Upper lobe of left lung (tissue), 4 donors: ENCODE data around the gene LECT2.

ENCODE experiments used
- POLR2A ChIP-seq, 4 donors: fragments of 450-650 bp; IDR thresholded peaks; one replicate each; pipeline ENCODE4 v1.5.1; 2016 to 2017; ENCODE audit warnings: antibody characterized with exemption in 4 of 4, mild to moderate bottlenecking in 2 of 4
- TF ChIP-seq, protein P1 (sequence below), 6 experiments: fragments of 450-650 bp in 4 of 6; fragments of 200-600 bp in 2 of 6; sonication (generic) in 2 of 6; IDR thresholded peaks; one replicate each; pipeline ENCODE4 v1.5.1; 2016 to 2019; ENCODE audit warnings: antibody characterized with exemption in 6 of 6

DNA sequence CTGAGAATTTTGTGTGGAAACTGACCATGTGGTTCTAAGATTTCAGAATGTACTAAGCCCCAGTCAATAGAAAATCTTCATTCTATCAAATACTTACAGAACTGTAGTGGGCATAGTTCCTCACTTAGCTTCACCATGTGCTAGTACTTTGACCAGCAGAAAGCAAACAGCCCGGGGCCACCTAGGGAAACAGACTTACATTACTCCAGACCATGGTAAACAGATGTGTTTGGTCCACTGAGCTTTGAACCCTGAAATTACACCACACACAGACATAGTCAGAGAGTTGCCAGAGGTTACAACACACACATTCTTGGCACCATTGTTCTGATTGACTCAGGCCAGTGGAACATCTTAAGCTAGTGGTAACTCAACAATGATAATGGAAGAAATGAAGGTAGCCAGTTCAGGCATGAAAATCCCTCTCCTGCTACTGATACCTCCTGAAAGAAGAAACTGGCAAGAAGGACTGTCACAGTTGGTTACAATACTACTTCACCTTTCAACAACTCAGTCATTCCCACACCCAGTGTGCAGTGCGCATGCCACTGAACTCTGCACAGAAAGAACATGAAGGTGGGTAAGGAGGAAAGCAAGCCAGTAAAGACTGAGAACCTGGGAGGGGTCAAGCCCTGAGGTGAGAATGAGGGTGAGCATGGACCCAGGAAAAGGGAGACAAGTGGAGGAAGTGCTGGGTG lies 18.7 kb upstream of the LECT2 start:
- TF ChIP-seq, protein P1, sequence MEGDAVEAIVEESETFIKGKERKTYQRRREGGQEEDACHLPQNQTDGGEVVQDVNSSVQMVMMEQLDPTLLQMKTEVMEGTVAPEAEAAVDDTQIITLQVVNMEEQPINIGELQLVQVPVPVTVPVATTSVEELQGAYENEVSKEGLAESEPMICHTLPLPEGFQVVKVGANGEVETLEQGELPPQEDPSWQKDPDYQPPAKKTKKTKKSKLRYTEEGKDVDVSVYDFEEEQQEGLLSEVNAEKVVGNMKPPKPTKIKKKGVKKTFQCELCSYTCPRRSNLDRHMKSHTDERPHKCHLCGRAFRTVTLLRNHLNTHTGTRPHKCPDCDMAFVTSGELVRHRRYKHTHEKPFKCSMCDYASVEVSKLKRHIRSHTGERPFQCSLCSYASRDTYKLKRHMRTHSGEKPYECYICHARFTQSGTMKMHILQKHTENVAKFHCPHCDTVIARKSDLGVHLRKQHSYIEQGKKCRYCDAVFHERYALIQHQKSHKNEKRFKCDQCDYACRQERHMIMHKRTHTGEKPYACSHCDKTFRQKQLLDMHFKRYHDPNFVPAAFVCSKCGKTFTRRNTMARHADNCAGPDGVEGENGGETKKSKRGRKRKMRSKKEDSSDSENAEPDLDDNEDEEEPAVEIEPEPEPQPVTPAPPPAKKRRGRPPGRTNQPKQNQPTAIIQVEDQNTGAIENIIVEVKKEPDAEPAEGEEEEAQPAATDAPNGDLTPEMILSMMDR (IDR thresholded peaks at IDR 0.05) = no peak
- no peak for TF ChIP-seq POLR2A (IDR thresholded peaks at IDR 0.05)
